Measurements from ENCODE around the gene WFDC12.
A peak's percentile ranks its signal among the peaks of the same experiment; 100 is the strongest.

Gene WFDC12

DNA sequence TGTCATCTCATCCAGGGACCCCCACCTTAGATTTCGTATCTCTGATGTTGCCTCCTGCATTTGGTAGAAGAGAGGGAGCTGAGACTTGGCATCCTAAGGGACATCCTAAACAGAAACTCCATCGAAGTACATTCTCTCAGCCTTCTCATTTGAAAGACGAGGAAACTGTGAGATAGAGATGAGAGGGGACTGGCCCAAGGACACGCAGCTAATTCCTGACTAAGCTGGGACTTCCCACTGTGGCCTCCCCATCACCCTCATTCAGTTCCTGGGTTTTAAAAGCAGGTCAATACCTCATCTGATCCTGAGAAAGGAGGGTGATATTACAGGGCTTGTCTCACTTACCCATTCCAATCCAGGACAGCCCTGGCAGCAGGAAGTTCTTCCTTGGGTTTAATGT, 8.4 kb downstream of the WFDC12 start:
- no peak for DNase-seq (ENCODE audit: extremely low read depth in 1 of 2, low read depth in 1 of 2)

GRCh38 chr20:45115386-45115774, 8.9 kb downstream of the WFDC12 start:
- no peak for DNase-seq (ENCODE audit: extremely low read depth in 1 of 2, low read depth in 1 of 2)

- DNase-seq (ENCODE audit: extremely low read depth in 1 of 2, low read depth in 1 of 2) = no peak
These were observed 9.5 kb downstream of the WFDC12 start, which contains the start of gene WFDC5 for GRCh38 chr20:45114465-45115385. Gene WFDC5 (minus strand): TSS chr20:45115174. CDS start chr20:45115083, 91 bp downstream.

- no peak for DNase-seq (ENCODE audit: extremely low read depth in 1 of 2, low read depth in 1 of 2)
These were observed 10.4 kb downstream of the WFDC12 start for GRCh38 chr20:45113865-45114264.

- DNase-seq (ENCODE audit: extremely low read depth in 1 of 2, low read depth in 1 of 2) = no peak
These were observed 11.5 kb downstream of the WFDC12 start for GRCh38 chr20:45112754-45113153.

- no peak for DNase-seq (ENCODE audit: extremely low read depth in 1 of 2, low read depth in 1 of 2)
These were observed 12.3 kb downstream of the WFDC12 start for GRCh38 chr20:45111799-45112471.

DNA sequence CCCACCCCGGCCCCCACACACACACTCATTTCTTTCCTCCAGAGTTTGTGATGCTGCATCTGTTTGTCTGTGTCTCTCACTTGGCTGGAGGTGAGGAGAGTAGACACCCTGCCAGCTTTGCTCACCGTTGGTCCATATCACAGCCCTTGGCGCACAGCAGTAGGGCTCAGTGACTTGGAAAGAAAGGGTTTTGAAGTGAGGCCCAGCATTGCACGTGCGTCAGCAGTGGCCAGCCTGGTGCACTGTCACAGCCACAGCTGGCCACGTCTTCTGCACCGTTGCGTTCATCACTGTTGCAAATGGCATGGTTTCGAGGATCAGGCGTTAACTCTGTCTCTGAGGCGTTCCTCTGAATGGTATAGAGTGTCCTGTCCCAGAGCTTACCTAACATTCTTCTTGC, 13.0 kb downstream of the WFDC12 start:
- no peak for DNase-seq (ENCODE audit: extremely low read depth in 1 of 2, low read depth in 1 of 2)

GRCh38 chr20:45110301-45110700, 14.0 kb downstream of the WFDC12 start:
- DNase-seq (ENCODE audit: extremely low read depth in 1 of 2, low read depth in 1 of 2) = no peak

GRCh38 chr20:45109634-45110033, 14.6 kb downstream of the WFDC12 start:
- no peak for DNase-seq (ENCODE audit: extremely low read depth in 1 of 2, low read depth in 1 of 2)

GRCh38 chr20:45105317-45105716, 18.9 kb downstream of the WFDC12 start:
- DNase-seq (ENCODE audit: extremely low read depth in 1 of 2, low read depth in 1 of 2) = no peak

DNA sequence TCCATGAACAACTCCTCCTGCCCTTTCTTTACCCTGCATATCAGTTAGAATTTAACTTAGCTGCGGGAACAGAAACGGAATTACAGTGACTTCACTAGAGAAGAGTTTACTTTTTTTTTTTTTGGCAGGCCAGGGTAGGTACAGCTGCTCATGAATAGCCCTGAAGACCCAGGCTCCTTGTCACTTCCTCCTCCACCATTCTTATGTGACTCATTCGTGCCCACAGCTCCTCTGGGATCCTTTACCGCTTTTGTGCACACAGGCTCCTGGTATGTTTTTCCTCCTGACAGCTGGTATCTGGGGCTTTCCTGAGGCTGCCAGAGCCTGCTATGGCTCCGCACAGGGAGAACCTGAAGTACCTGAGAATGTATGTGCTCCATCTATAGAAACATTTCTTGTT, 19.5 kb downstream of the WFDC12 start:
- DNase-seq (ENCODE audit: extremely low read depth in 1 of 2, low read depth in 1 of 2) = no peak

- DNase-seq (ENCODE audit: extremely low read depth in 1 of 2, low read depth in 1 of 2) = no peak
These were observed 21.2 kb downstream of the WFDC12 start for GRCh38 chr20:45103072-45103471.

GRCh38 chr20:45101333-45101850, 22.9 kb downstream of the WFDC12 start:
- DNase-seq (ENCODE audit: extremely low read depth in 1 of 2, low read depth in 1 of 2) = no peak

DNA sequence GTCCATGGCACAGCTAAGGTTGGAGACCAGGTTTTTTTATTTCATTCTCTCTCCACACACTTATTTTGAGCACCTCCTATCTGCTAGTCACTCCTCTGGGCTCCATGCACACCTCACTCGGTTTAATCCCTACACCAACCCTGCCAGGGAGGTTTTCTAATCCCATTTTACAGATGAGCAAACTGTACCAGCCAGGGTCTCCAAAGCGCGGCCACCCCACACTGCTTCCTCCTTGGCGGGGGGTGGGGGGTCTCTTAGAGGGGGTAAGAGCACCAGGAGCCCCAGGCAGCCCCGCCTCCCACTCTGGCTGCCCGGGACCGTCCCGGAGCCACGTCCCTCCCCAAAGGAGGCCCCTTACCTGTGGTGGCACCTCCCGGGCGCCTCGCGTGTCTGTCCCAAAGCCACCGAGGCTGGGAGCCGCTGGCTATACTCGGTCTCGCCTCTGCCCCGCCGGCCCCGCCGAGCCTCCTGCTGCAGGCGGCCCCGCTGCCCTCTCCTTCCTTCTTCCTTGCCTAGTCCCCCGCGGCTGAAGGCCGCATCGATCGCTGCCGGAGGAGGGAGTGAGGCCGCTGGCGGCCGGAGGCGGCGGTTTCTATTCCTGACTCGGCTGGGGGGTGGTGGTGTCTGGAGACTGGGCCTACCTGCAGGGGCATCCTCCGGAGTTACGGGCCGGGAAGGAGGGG, 23.6 kb downstream of the WFDC12 start, which contains the start of gene KCNS1:
Gene KCNS1 (minus strand): TSS at position 565 of the 683 bp plus-strand sequence. CDS start 1,891 bp downstream, outside the sequence.
- DNase-seq (ENCODE audit: extremely low read depth in 1 of 2, low read depth in 1 of 2) = no peak

DNA sequence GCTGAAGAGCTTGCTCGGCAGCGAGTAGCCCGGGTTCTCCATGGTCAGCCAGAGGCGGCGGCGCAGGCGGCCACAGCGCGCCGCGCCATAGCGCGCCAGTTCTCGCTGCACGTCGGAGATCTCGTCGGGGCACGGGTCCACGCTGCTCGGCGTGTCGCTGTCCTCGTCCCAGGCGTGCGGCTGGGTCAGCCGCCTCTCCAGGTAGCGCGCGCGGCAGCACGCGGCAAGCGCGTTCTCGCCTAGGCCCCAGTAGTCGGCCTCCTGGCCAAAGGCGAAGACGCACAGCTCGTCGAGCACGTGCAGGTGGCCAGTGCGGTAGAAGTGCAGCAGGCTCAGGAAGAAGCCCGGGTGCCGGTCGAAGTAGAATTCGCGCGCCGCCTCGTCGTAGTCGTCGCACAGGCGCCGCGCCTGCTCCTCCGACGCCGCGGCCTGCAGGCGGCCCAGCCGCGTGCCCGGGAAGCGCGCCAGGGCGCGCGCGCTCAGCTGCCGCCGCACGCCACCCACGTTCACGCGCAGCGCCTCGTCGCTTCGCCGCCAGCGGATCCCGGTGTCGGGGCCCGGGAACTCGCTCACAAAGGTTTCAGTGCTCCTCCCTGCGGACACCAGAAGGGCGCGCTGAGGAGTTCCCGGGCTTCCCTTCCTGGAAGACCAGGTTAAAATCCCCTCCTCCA, 26.0 kb downstream of the WFDC12 start:
- DNase-seq (ENCODE audit: extremely low read depth in 1 of 2, low read depth in 1 of 2) = no peak

- DNase-seq (ENCODE audit: extremely low read depth in 1 of 2, low read depth in 1 of 2) = peak in 1 of 2 donors; percentile 31
These were observed 26.7 kb downstream of the WFDC12 start for GRCh38 chr20:45097485-45098102.

- no peak for DNase-seq (ENCODE audit: extremely low read depth in 1 of 2, low read depth in 1 of 2)
These were observed 27.5 kb downstream of the WFDC12 start for GRCh38 chr20:45096781-45097180.

GRCh38 chr20:45095805-45096238, 28.4 kb downstream of the WFDC12 start:
- peak in 1 of 2 donors; percentile 41 for DNase-seq (ENCODE audit: extremely low read depth in 1 of 2, low read depth in 1 of 2)

DNA sequence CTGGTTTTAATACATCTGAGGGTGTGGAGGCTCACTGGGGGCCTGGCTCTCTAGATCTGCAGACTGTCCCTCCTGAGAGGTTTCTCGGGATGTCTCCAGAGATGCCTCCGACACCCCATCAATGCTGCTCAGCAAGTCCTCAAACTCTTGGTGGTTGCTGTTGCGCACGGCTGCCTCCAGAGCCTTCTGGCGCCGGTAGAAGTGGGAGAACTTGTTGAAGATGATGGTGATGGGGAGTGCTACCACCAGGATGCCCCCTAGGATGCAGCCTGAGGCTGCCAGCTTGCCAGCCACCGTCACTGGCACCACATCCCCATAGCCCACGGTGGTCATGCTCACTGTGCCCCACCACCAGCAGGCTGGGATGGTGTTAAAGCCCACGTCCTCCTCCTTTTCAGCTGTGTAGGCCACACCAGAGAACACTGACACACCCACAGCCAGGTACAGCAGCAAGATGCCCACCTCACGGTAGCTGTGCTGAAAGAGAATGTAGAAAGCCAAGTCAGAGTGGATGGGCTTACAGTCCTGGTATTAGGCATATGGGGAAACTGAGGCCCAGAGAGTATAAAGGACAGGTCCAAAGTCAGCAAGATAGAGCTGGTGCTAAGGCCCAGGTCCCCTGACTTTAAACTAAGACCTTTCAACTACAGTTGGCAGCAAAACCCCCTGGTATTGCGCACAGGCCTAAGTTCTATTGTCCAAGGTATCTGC, 29.2 kb downstream of the WFDC12 start:
- DNase-seq (ENCODE audit: extremely low read depth in 1 of 2, low read depth in 1 of 2) = no peak

All from stimulated activated CD8-positive, alpha-beta memory T cell treated with anti-CD3 and anti-CD28 coated beads, Interleukin-7, amount 100 ng/mL, for 48 hours (primary cell).